K562 (cell line): ENCODE data around the gene RAI14. TPM values are rescaled to one million over a fixed set of nuclear protein-coding genes. Genes with fewer than 3 reads are reported as not detected.
A peak's percentile ranks its signal among the peaks of the same experiment; 100 is the strongest.

ENCODE experiments used
- ATAC-seq: fragments of 200-7000 bp; cut with Tn5 transposase; 3 replicates; pipeline ENCODE4 v1.9.1; 2020; ENCODE audit warnings: moderate library complexity
- BruUV-seq: library from RNA; stranded (reverse); fragments of 400-500 nt; replicated peaks from 2 replicates; lab custom pipeline; 2021; lab: Mats Ljungman, UMichigan
- CTCF ChIA-PET: fragments of 300-600 bp; formaldehyde crosslinking; extraction: SDS; loops from one replicate; lab custom pipeline; 2021; ENCODE audit warnings: low intra/inter-chr PET ratio; lab: Yijun Ruan, JAX
- POLR2A ChIA-PET: fragments of 300-600, 350-650 bp; sonication (Branson Sonifier 250); formaldehyde crosslinking; extraction: SDS; loops from one replicate; lab custom pipeline; 2021; ENCODE audit warnings: antibody characterized with exemption, inconsistent platforms; lab: Yijun Ruan, JAX
- DNase-seq, 4 experiments: peaks; one replicate each; pipeline versions ENCODE4 v3.0.0 to v3.0.0-alpha.2; 2011 to 2018; ENCODE audit warnings: low spot score in 3 of 4, mixed read lengths in 3 of 4; ENCODE audit errors: extremely low read depth in 1 of 4
- FAIRE-seq: peaks from 2 replicates; lab custom pipeline; 2011; peaks lifted over from hg19 to GRCh38; lab: Jason Lieb, UNC
- H2AFZ ChIP-seq: 2 replicates; pipeline ENCODE4 v1.6.0; 2011; ENCODE audit warnings: low read depth, low read length, control low read depth, inconsistent platforms
- H3K27ac ChIP-seq: fragments of 200-600 bp; 3 replicates; pipeline ENCODE4 v1.8.0; 2011; ENCODE audit warnings: low read depth, mild to moderate bottlenecking, control low read depth, inconsistent platforms, low read length, moderate library complexity, mixed read lengths; ENCODE audit errors: extremely low read depth
- H3K27me3 ChIP-seq, 2 experiments: fragments of 300-600 bp in 1 of 2; 2 replicates in 1 of 2; 3 replicates in 1 of 2; pipeline versions ENCODE4 v1.6.0 to v1.8.0; 2011; ENCODE audit warnings: inconsistent platforms in 2 of 2, low read length in 2 of 2, mild to moderate bottlenecking in 1 of 2, mixed read lengths in 1 of 2, moderate library complexity in 1 of 2; ENCODE audit not compliant: control insufficient read depth in 2 of 2, insufficient read depth in 2 of 2
- H3K36me3 ChIP-seq: fragments of 300-600 bp; 3 replicates; pipeline ENCODE4 v1.8.0; 2011; ENCODE audit warnings: mild to moderate bottlenecking, low read length, inconsistent platforms; ENCODE audit not compliant: control insufficient read depth, insufficient read depth
- H3K4me1 ChIP-seq, 2 experiments: fragments of 200-600 bp in 1 of 2; replicated peaks in 1 of 2; 2 replicates in 1 of 2; 3 replicates in 1 of 2; pipeline versions ENCODE4 v1.5.1 to v1.8.0; 2011; ENCODE audit warnings: inconsistent platforms in 2 of 2, low read length in 2 of 2, mild to moderate bottlenecking in 1 of 2, mixed read lengths in 1 of 2, moderate library complexity in 1 of 2; ENCODE audit not compliant: control insufficient read depth in 2 of 2, insufficient read depth in 2 of 2
- H3K4me2 ChIP-seq: 2 replicates; pipeline ENCODE4 v1.6.1; 2011; ENCODE audit warnings: low read length, control low read depth, inconsistent platforms, mixed read lengths; ENCODE audit not compliant: insufficient read depth
- H3K4me3 ChIP-seq: fragments of 200-600 bp; sonication (generic), shearing (Covaris generic); 2 replicates; pipeline ENCODE4 v1.5.1; 2016; ENCODE audit warnings: control low read depth, inconsistent platforms
- H3K79me2 ChIP-seq: fragments of 200-600 bp; 3 replicates; pipeline ENCODE4 v1.8.0; 2011; ENCODE audit warnings: low read length, inconsistent platforms; ENCODE audit not compliant: control insufficient read depth, insufficient read depth
- H3K9ac ChIP-seq, 2 experiments: 2 replicates each; pipeline versions ENCODE4 v1.6.0 to v1.6.1; 2011; ENCODE audit warnings: low read depth in 2 of 2, low read length in 2 of 2, control low read depth in 1 of 2, inconsistent platforms in 1 of 2, mild to moderate bottlenecking in 1 of 2, mixed read lengths in 1 of 2; ENCODE audit not compliant: insufficient read depth in 1 of 2
- H3K9me1 ChIP-seq: one replicate; pipeline ENCODE4 v1.6.0; 2011; ENCODE audit warnings: inconsistent platforms, mild to moderate bottlenecking, low read length, moderate library complexity; ENCODE audit not compliant: control insufficient read depth, insufficient read depth
- H3K9me3 ChIP-seq: replicated peaks from 2 replicates; pipeline ENCODE4 v1.5.1; 2011; ENCODE audit warnings: low read depth, low read length, inconsistent platforms; ENCODE audit not compliant: control insufficient read depth, insufficient read depth
- H4K20me1 ChIP-seq: replicated peaks from 2 replicates; pipeline ENCODE4 v1.6.1; 2011; ENCODE audit warnings: low read length, inconsistent platforms, mixed read lengths; ENCODE audit not compliant: control insufficient read depth, insufficient read depth
- GABPB2 ChIP-seq: fragments of 250-450 bp; sonication (Bioruptor Pico); conservative IDR thresholded peaks from 2 replicates; pipeline ENCODE4 v1.5.1; 2021; ENCODE audit warnings: mild to moderate bottlenecking
- HDAC3 ChIP-seq: fragments of 450-650 bp; IDR thresholded peaks from 2 replicates; pipeline ENCODE4 v1.6.1; 2018; ENCODE audit warnings: borderline replicate concordance, mild to moderate bottlenecking, moderate library complexity; ENCODE audit not compliant: partially characterized antibody
- ID3 ChIP-seq, 2 experiments: fragments of 250-450 bp in 1 of 2; fragments of 450-650 bp in 1 of 2; sonication (Bioruptor Pico) in 1 of 2; IDR thresholded peaks; 2 replicates each; pipeline versions ENCODE4 v1.6.1 to v1.8.0; 2016 to 2021; ENCODE audit warnings: mild to moderate bottlenecking in 2 of 2, moderate library complexity in 2 of 2, missing compliant biosample characterization in 1 of 2, missing genetic modification characterization in 1 of 2
- KDM4B ChIP-seq, 2 experiments: fragments of 450-650 bp in 1 of 2; sonication (generic) in 1 of 2; IDR thresholded peaks; 2 replicates each; pipeline ENCODE4 v1.6.1; 2016 to 2017; ENCODE audit warnings: borderline replicate concordance in 2 of 2, antibody characterized with exemption in 1 of 2, low read depth in 1 of 2, mild to moderate bottlenecking in 1 of 2
- RCOR1 ChIP-seq, 2 experiments: IDR thresholded peaks; 2 replicates each; pipeline ENCODE4 v1.6.1; 2012; ENCODE audit warnings: low read depth in 2 of 2, low read length in 2 of 2, borderline replicate concordance in 1 of 2, improper control_type of control experiment in 1 of 2
- TBP ChIP-seq: optimal IDR thresholded peaks from 2 replicates; pipeline ENCODE3; 2011; ENCODE audit warnings: low read depth, low read length, improper control_type of control experiment
- ZBTB11 ChIP-seq, 3 experiments: fragments of 200-800 bp in 1 of 3; fragments of 250-450 bp in 1 of 3; fragments of 450-650 bp in 1 of 3; sonication (Bioruptor Pico) in 1 of 3; sonication (Bioruptor generic) in 1 of 3; formaldehyde crosslinking in 1 of 3; IDR thresholded peaks; 2 replicates each; pipeline versions ENCODE4 v1.6.1 to v1.8.0; 2016 to 2022; ENCODE audit warnings: mild to moderate bottlenecking in 2 of 3, missing genetic modification characterization in 2 of 3, missing compliant biosample characterization in 1 of 3, moderate library complexity in 1 of 3
- ZFP36 ChIP-seq: fragments of 150-350 bp; IDR thresholded peaks from 2 replicates; pipeline ENCODE4 v1.6.1; 2018; ENCODE audit warnings: low read length, low read depth; ENCODE audit not compliant: partially characterized antibody
- ZNF431 ChIP-seq: sonication (generic); formaldehyde crosslinking; IDR thresholded peaks from 2 replicates; pipeline ENCODE4 v1.8.0; 2022; ENCODE audit warnings: mild to moderate bottlenecking, missing genetic modification reagents
- ZNF609 ChIP-seq: sonication (generic); formaldehyde crosslinking; IDR thresholded peaks from 2 replicates; pipeline ENCODE4 v1.8.1; 2023; ENCODE audit warnings: missing genetic modification reagents, mild to moderate bottlenecking, borderline replicate concordance
- ZNF655 ChIP-seq: fragments of 250-450 bp; sonication (Bioruptor Pico); IDR thresholded peaks from 2 replicates; pipeline ENCODE4 v1.5.0; 2021
- WGBS: fragments of 100-300 bp; shearing (Covaris generic); methylation state at CpG from one replicate; pipeline ENCODE4 v1.1.6; 2016; ENCODE audit warnings: low coverage, mixed read lengths; ENCODE audit not compliant: insufficient coverage; ENCODE audit errors: missing lambda C conversion rate; 5-methylcytosine and 5-hydroxymethylcytosine counted together
- in situ Hi-C: fragments of 300-500 bp; cut with MboI; formaldehyde crosslinking; loops from 4 replicates; pipeline ENCODE4 v1.15.0; 2018; ENCODE audit warnings: inconsistent platforms, mixed read lengths
- intact Hi-C: fragments of 100-400 bp; cut with micrococcal nuclease; formaldehyde crosslinking; loops from 2 replicates; pipeline ENCODE4 v1.14.2; 2022
- polyA plus RNA-seq, 8 experiments: library from polyadenylated mRNA; depleted of rRNA in 4 of 8; stranded (reverse) in 5 of 8; unstranded in 3 of 8; fragments of >200 nt; fragmentation: Nextera tagmentation in 2 of 8; fragmentation: Illumina TruSeq in 1 of 8; extraction: Ambion mirVana in 2 of 8; extraction: Trizol in 1 of 8; gene quantifications; 2 replicates each; pipeline versions ENCODE4 v1.2.1 to v1.2.3, GENCODE V29; 2011 to 2014; ENCODE audit warnings: inconsistent platforms in 1 of 8, missing spikeins in 1 of 8
- total RNA-seq, 7 experiments: library from RNA; depleted of rRNA in 6 of 7; stranded (reverse); fragments of >200 nt in 6 of 7; fragmentation: Illumina TruSeq in 2 of 7; extraction: Trizol in 2 of 7; gene quantifications; 2 replicates each; pipeline versions ENCODE4 v1.2.1 to v1.2.3, GENCODE V29; 2011 to 2021; ENCODE audit warnings: low replicate concordance in 1 of 7

The RAI14 gene
- total and polyA plus RNA-seq, 9 of the 15 experiments (the other 6 are each of a cell fraction or from before 2014, with no cell fraction given): 11.3 to 82.5 (median 34.8) TPM

- no peaks in the 10 kb centered on the region for H3K27me3 ChIP-seq
- no peak overlapping the region for H3K4me3 ChIP-seq
- WGBS: 39% methylated on average over 4 of the region's 4 CpGs
- H3K9me3 ChIP-seq: 0 out of 2 replicates have a peak, but pooled peaks cover 2% of the 10 kb centered on the region
- no TSS peak for BruUV-seq
- H2AFZ ChIP-seq: no peak overlapping the region
- FAIRE-seq (no peak), ATAC-seq (no peak), DNase-seq (no peak)
- intact Hi-C loops (no loop called here), in situ Hi-C loops (no loop called here)
- no peaks in the 10 kb centered on the region for H3K79me2 ChIP-seq
- H3K27ac ChIP-seq: no peak overlapping the region
- no peaks in the 10 kb centered on the region for H3K36me3 ChIP-seq
- no peaks in the 10 kb centered on the region for H4K20me1 ChIP-seq
- CTCF ChIA-PET: no interaction called here
- H3K4me1 ChIP-seq: no peaks in the 10 kb centered on the region; a peak in 1 of 5 replicates
- TF ChIP-seq KDM4B (IDR thresholded peaks at IDR 0.05; ENCODE audit: borderline replicate concordance in 2 of 2, low read depth in 1 of 2) (no peak), ZBTB11 (CRISPR knock-in tag; IDR thresholded peaks at IDR 0.05) (no peak), HDAC3 (no peak), ZNF431 (CRISPR knock-in tag) (peak; percentile 86), ZNF655 (no peak), ZFP36 (peak; percentile 52), TBP (no peak), ID3 (CRISPR knock-in tag; IDR thresholded peaks at IDR 0.05) (no peak), ID3 (tag; IDR thresholded peaks at IDR 0.05) (no peak), RCOR1 (IDR thresholded peaks at IDR 0.05; ENCODE audit: borderline replicate concordance in 1 of 2, low read depth in 2 of 2, low read length in 2 of 2) (no peak), ZNF609 (CRISPR knock-in tag) (no peak), GABPB2 (CRISPR knock-in tag) (no peak)
- POLR2A ChIA-PET: no interaction called here
- H3K4me2 ChIP-seq: no peak overlapping the region
- H3K9ac ChIP-seq: no peak overlapping the region
- H3K9me1 ChIP-seq: no peaks in the 10 kb centered on the region
Observed at GRCh38 chr5:34630596-34630995, 25.5 kb upstream of the RAI14 start.
